Right lobe of liver (tissue), 6 donors: Measurements from ENCODE around the gene GPR25. TPM values are rescaled to one million over a fixed set of nuclear protein-coding genes. Genes with fewer than 3 reads are reported as not detected.

Source experiments
- ATAC-seq, 4 donors: fragments of 200-7000 bp; cut with Tn5 transposase; one replicate each; pipeline ENCODE4 v1.9.1; 2020; ENCODE audit warnings: mild to moderate bottlenecking in 4 of 4, moderate library complexity in 4 of 4
- DNase-seq, 3 donors: peaks; one replicate each; pipeline ENCODE4 v3.0.0-alpha.2; 2020
- H3K27ac ChIP-seq, 3 donors: fragments of 200-600 bp; one replicate each; pipeline ENCODE4 v1.8.0; 2022
- H3K27me3 ChIP-seq, 2 donors: fragments of 200-600 bp; one replicate each; pipeline ENCODE4 v1.8.0; 2022
- H3K36me3 ChIP-seq, 4 donors: fragments of 200-600 bp; sonication (generic) in 1 of 4; one replicate each; pipeline versions ENCODE4 v1.5.1 to v1.8.0; 2017 to 2022; ENCODE audit warnings: control low read depth in 1 of 4
- H3K4me1 ChIP-seq, 4 donors: fragments of 200-600 bp; sonication (generic) in 1 of 4; one replicate each; pipeline versions ENCODE4 v1.5.1 to v1.8.0; 2017 to 2022; ENCODE audit warnings: control low read depth in 1 of 4
- H3K4me3 ChIP-seq, 3 donors: fragments of 200-600 bp; one replicate each; pipeline ENCODE4 v1.8.0; 2022
- H3K9me3 ChIP-seq, 4 donors: fragments of 200-600 bp; sonication (generic) in 1 of 4; one replicate each; pipeline versions ENCODE4 v1.5.1 to v1.8.0; 2017 to 2022; ENCODE audit warnings: control low read depth in 1 of 4
- CTCF ChIP-seq, 4 donors: fragments of 200-600 bp in 3 of 4; fragments of 450-650 bp in 1 of 4; IDR thresholded peaks; one replicate each; pipeline versions ENCODE4 v1.5.1 to v1.8.0; 2016 to 2022; ENCODE audit warnings: antibody characterized with exemption in 4 of 4, mild to moderate bottlenecking in 2 of 4
- POLR2A ChIP-seq: fragments of 450-650 bp; IDR thresholded peaks from one replicate; pipeline ENCODE4 v1.6.1; 2017; ENCODE audit warnings: antibody characterized with exemption, mild to moderate bottlenecking
- WGBS: methylation state at CpG from one replicate; pipeline ENCODE4 v1.1.6; 2018; ENCODE audit warnings: low coverage, low lambda C conversion rate; ENCODE audit not compliant: insufficient coverage; ENCODE audit errors: missing lambda C conversion rate; 5-methylcytosine and 5-hydroxymethylcytosine counted together
- intact Hi-C, 2 donors: fragments of 100-400 bp; cut with DNase I; formaldehyde crosslinking; loops; one replicate each; pipeline versions ENCODE4 v1.11.2 to v1.14.1; 2022
- total RNA-seq, 6 experiments: library from RNA; depleted of rRNA in 2 of 6; stranded (reverse); fragments of >200 nt in 2 of 6; fragmentation: NEBNext Ultra II Directional in 3 of 6; extraction: Animal tissue kit (Norgen Biotek cat#: 25700) in 3 of 6; gene quantifications; one replicate each; pipeline versions ENCODE4 v1.1.0 to v1.2.4, GENCODE V29; 2016 to 2023
- donor health status: DM: no; HTN: yes; CAD: no.
- donor health status: DM: no; HTN: no; CAD: no.
- donor health status: DM: no; HTN: no; CAD: no.
- donor health status: DM: no; HTN: yes; CAD: no.
- donor health status: DM: no; HTN: yes; CAD: no.

The GPR25 gene
- total RNA-seq, 6 experiments from 2014 or later = not detected

- Histone ChIP-seq H3K4me1 (peaks cover 0 to 5% (median 0%) of the 10 kb centered on the region in 4 donors), H3K36me3 (no peaks in the 10 kb centered on the region), H3K27ac (no peak overlapping the region), H3K9me3 (no peaks in the 10 kb centered on the region), H3K4me3 (no peak overlapping the region), H3K27me3 (peaks cover 11 to 12% of the 10 kb centered on the region in 2 donors)
- intact Hi-C loops = no loop called here
- no peak for TF ChIP-seq POLR2A
- no peak for TF ChIP-seq CTCF (IDR thresholded peaks at IDR 0.05)
- DNase-seq (no peak), ATAC-seq (no peak)
- 69% methylated on average over 5 of the region's 6 CpGs for WGBS
Observed at GRCh38 chr1:200877839-200878551, 5.2 kb downstream of the GPR25 start.

- no peaks in the 10 kb centered on the region for H3K36me3 ChIP-seq
- intact Hi-C loops = no loop called here
- ATAC-seq (no peak), DNase-seq (no peak)
- H3K4me1 ChIP-seq = no peaks in the 10 kb centered on the region
- no peaks in the 10 kb centered on the region for H3K9me3 ChIP-seq
- H3K27ac ChIP-seq = no peak overlapping the region
- H3K4me3 ChIP-seq = no peak overlapping the region
- peaks cover 0 to 2% of the 10 kb centered on the region in 2 donors for H3K27me3 ChIP-seq
- WGBS = 71% methylated on average over 3 of the region's 3 CpGs
- TF ChIP-seq CTCF (IDR thresholded peaks at IDR 0.05) = no peak
- no peak for TF ChIP-seq POLR2A
Observed at GRCh38 chr1:200880212-200880611, 7.4 kb downstream of the GPR25 start.

GRCh38 chr1:200883118-200883517 lies 10.3 kb downstream of the GPR25 start:
- no peak for DNase-seq

GRCh38 chr1:200885623-200886402 lies 13.0 kb downstream of the GPR25 start:
- Histone ChIP-seq H3K27me3 (no peaks in the 10 kb centered on the region), H3K4me1 (peaks cover 0 to 7% (median 0%) of the 10 kb centered on the region in 4 donors), H3K27ac (no peak overlapping the region), H3K4me3 (no peak overlapping the region), H3K36me3 (no peaks in the 10 kb centered on the region), H3K9me3 (no peaks in the 10 kb centered on the region)
- intact Hi-C loops = no loop called here
- DNase-seq (no peak), ATAC-seq (no peak)
- no peak for TF ChIP-seq POLR2A
- 78% methylated on average over 6 of the region's 6 CpGs for WGBS

More at GRCh38 chr1:200883118-200883517, 10.3 kb downstream of the GPR25 start:
- TF ChIP-seq POLR2A (no peak), CTCF (IDR thresholded peaks at IDR 0.05) (no peak)
- Histone ChIP-seq H3K4me1 (peaks cover 0 to under 1% (median 0%) of the 10 kb centered on the region in 4 donors), H3K4me3 (no peak overlapping the region), H3K9me3 (no peaks in the 10 kb centered on the region), H3K36me3 (no peaks in the 10 kb centered on the region), H3K27me3 (no peaks in the 10 kb centered on the region), H3K27ac (no peak overlapping the region)
- no peak for ATAC-seq
- intact Hi-C loops = no loop called here
- 100% methylated on average over 1 of the region's 3 CpGs for WGBS

- no peaks in the 10 kb centered on the region for H3K27me3 ChIP-seq
- no peak for TF ChIP-seq POLR2A
- no peak for TF ChIP-seq CTCF (IDR thresholded peaks at IDR 0.05)
- peaks cover 0 to 15% (median 4%) of the 10 kb centered on the region in 4 donors for H3K4me1 ChIP-seq
- no peaks in the 10 kb centered on the region for H3K9me3 ChIP-seq
- ATAC-seq (no peak), DNase-seq (no peak)
- no peak overlapping the region for H3K4me3 ChIP-seq
- no peak overlapping the region for H3K27ac ChIP-seq
- WGBS = 84% methylated on average over 2 of the region's 2 CpGs
- intact Hi-C loops = no loop called here
- no peaks in the 10 kb centered on the region for H3K36me3 ChIP-seq
Observed at GRCh38 chr1:200886594-200886993, 13.8 kb downstream of the GPR25 start.
